Mesodermal cell (in vitro differentiated cells): ENCODE measurements around the gene OR12D1. TPM values are rescaled to one million over a fixed set of nuclear protein-coding genes. Genes with fewer than 3 reads are reported as not detected.
A peak's percentile ranks its signal among the peaks of the same experiment; 100 is the strongest.

Source experiments
- H3K27ac ChIP-seq: 2 replicates; pipeline ENCODE4 v1.7.0; 2013; ENCODE audit warnings: mild to moderate bottlenecking, low read depth, low read length, moderate library complexity; ENCODE audit not compliant: severe bottlenecking
- H3K36me3 ChIP-seq: 2 replicates; pipeline ENCODE4 v1.7.1; 2013; ENCODE audit warnings: mild to moderate bottlenecking, low read length, moderate library complexity; ENCODE audit not compliant: control insufficient read depth, insufficient read depth
- H3K4me1 ChIP-seq: one replicate; pipeline ENCODE4 v1.7.1; 2013; ENCODE audit warnings: mild to moderate bottlenecking, low read length; ENCODE audit not compliant: insufficient read depth, control insufficient read depth, poor library complexity, severe bottlenecking
- H3K4me3 ChIP-seq: 2 replicates; pipeline ENCODE4 v1.7.0; 2013; ENCODE audit warnings: low read length, control low read depth, mild to moderate bottlenecking; ENCODE audit not compliant: insufficient read depth, poor library complexity, severe bottlenecking; ENCODE audit errors: extremely low read depth
- H3K9me3 ChIP-seq: 2 replicates; pipeline ENCODE4 v1.7.1; 2013; ENCODE audit warnings: mild to moderate bottlenecking, low read length, moderate library complexity; ENCODE audit not compliant: control insufficient read depth
- WGBS, 2 experiments: methylation state at CpG; one replicate each; pipeline ENCODE4 v1.1.5; 2013; ENCODE audit warnings: missing lambda C conversion rate in 2 of 2; ENCODE audit not compliant: insufficient coverage in 2 of 2; 5-methylcytosine and 5-hydroxymethylcytosine counted together
- polyA plus RNA-seq, 2 experiments: library from polyadenylated mRNA; stranded (reverse); fragments of 50-300 nt; gene quantifications; one replicate each; pipeline ENCODE4 v1.2.3, GENCODE V29; 2013

OR12D1 gene
- polyA plus RNA-seq (2013, experiment 1 of 2), result not detected
- polyA plus RNA-seq (2013, experiment 2 of 2), result not detected

- H3K36me3 ChIP-seq, result no peaks in the 10 kb centered on the region
- H3K27ac ChIP-seq, result no peak within 1 kb of the TSS
- no peak within 1 kb of the TSS for H3K4me3 ChIP-seq
- peaks cover 5% of the 10 kb centered on the region for H3K4me1 ChIP-seq
- no peaks in the 10 kb centered on the region for H3K9me3 ChIP-seq
These were observed at the start of gene OR12D1 for GRCh38 chr6:29414588-29414987. Gene OR12D1, plus strand, starts transcription at chr6:29414928.

- WGBS, 2 experiments, result 85 to 100% methylated on average over 2 of the region's 3 CpGs
These were observed 46.0 kb upstream of the OR12D1 start, which contains the start of gene OR5V1 for GRCh38 chr6:29368765-29369164. Gene OR5V1, minus strand, starts transcription at chr6:29368865. Its CDS starts 12,670 bp downstream, at chr6:29356195.

DNA sequence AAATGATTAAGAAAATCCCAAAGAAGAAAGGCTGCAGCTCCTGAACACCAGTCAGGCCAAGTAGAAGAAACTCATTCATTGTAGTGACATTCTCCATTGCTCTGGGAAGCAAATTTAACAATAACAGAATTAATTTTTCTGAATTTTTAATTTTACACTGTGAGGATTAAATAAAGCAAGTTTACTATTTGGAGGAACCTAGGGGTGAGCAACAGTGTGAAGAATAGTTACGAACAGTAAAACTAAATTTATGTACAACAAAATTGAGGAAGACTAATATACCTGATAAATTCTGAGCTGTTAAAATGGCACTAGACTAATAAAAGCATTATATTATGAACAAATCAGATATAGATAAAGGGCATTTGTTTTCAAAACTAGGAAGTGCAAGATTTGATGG, 39.5 kb upstream of the OR12D1 start, which contains the start of gene OR12D3:
TSS of gene OR12D3 (minus strand) at position 101 of the 400 bp plus-strand sequence. CDS start at position 97, 4 bp downstream.
- Histone ChIP-seq H3K4me1 (no peaks in the 10 kb centered on the region), H3K9me3 (no peaks in the 10 kb centered on the region), H3K4me3 (no peak within 1 kb of the TSS), H3K27ac (no peak within 1 kb of the TSS), H3K36me3 (no peaks in the 10 kb centered on the region)
- WGBS, 2 experiments, result no CpG with 5 or more reads among the region's 1 CpG

More at GRCh38 chr6:29368765-29369164, 46.0 kb upstream of the OR12D1 start, which contains the start of gene OR5V1:
- Histone ChIP-seq H3K9me3 (no peaks in the 10 kb centered on the region), H3K4me1 (no peaks in the 10 kb centered on the region), H3K36me3 (no peaks in the 10 kb centered on the region), H3K4me3 (no peak within 1 kb of the TSS), H3K27ac (no peak within 1 kb of the TSS)

DNA sequence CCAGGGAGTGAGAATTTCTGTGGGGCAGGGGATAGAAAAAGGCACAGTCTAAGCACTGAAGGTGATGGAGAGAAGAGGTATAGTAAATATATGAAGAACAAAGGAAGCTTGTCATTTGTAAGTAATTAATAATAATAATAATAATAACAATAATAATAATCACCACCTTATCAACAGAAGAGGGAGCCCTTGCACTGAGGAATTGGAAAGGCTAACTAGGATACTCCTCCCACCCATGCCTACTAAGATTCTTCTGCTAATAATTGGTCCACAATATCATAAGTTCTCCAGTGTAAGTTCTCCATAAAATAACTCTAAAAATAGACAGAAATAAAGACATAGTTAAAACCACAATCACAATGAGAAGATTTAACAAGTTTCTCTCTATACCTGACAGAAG, 38.7 kb upstream of the OR12D1 start:
- no peaks in the 10 kb centered on the region for H3K4me1 ChIP-seq
- no peaks in the 10 kb centered on the region for H3K9me3 ChIP-seq

GRCh38 chr6:29388533-29388932, 26.2 kb upstream of the OR12D1 start:
- H3K36me3 ChIP-seq, result no peaks in the 10 kb centered on the region
- WGBS, 2 experiments, result 70 to 81% methylated on average over 3 of the region's 4 CpGs
- H3K4me1 ChIP-seq, result no peaks in the 10 kb centered on the region
- no peak overlapping the region for H3K4me3 ChIP-seq
- no peak overlapping the region for H3K27ac ChIP-seq
- no peaks in the 10 kb centered on the region for H3K9me3 ChIP-seq

More for the DNA sequence above, 38.7 kb upstream of the OR12D1 start:
- Histone ChIP-seq H3K27ac (no peak overlapping the region), H3K36me3 (no peaks in the 10 kb centered on the region), H3K4me3 (no peak overlapping the region)

- no peaks in the 10 kb centered on the region for H3K9me3 ChIP-seq
- H3K36me3 ChIP-seq, result no peaks in the 10 kb centered on the region
- H3K4me1 ChIP-seq, result no peaks in the 10 kb centered on the region
- H3K27ac ChIP-seq, result no peak within 1 kb of the TSS
- H3K4me3 ChIP-seq, result no peak within 1 kb of the TSS
These were observed 19.4 kb upstream of the OR12D1 start, which contains the start of gene OR12D2 for GRCh38 chr6:29395331-29395730. Gene OR12D2, plus strand, starts transcription at chr6:29395631. Its CDS starts 1,069 bp downstream, at chr6:29396700.

- Histone ChIP-seq H3K27ac (no peak overlapping the region), H3K4me1 (no peaks in the 10 kb centered on the region), H3K36me3 (no peaks in the 10 kb centered on the region), H3K4me3 (no peak overlapping the region), H3K9me3 (no peaks in the 10 kb centered on the region)
- no CpG with 5 or more reads among the region's 2 CpGs for WGBS, 2 experiments
These were observed 15.2 kb upstream of the OR12D1 start for GRCh38 chr6:29399525-29399924.

- H3K4me1 ChIP-seq, result no peaks in the 10 kb centered on the region
- no peaks in the 10 kb centered on the region for H3K36me3 ChIP-seq
- WGBS, 2 experiments, result 75 to 100% methylated on average over 1 of the region's 1 CpG
- no peak overlapping the region for H3K27ac ChIP-seq
- no peaks in the 10 kb centered on the region for H3K9me3 ChIP-seq
- no peak overlapping the region for H3K4me3 ChIP-seq
These were observed 10.9 kb upstream of the OR12D1 start for GRCh38 chr6:29403801-29404200.

DNA sequence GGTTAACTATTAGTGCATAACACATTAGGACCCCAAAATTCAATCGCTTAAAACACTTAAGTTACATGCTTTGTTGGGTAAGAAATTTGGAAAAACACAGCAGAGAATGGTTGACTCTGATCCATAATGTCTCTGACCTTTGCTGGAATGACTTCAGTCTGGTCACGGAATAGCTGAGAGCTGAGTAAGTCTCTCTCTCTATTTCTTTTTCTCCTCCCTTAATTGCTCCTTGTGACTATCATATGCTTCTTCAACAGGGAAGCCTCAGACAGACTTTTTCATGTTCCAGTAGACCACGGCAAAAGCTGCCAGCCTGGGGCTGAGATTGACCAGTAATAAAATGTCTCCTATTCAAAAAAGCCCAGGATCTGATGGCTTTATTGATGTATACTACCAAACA, 4.8 kb downstream of the OR12D1 start:
- Histone ChIP-seq H3K4me3 (no peak overlapping the region), H3K36me3 (no peaks in the 10 kb centered on the region), H3K4me1 (peaks cover 5% of the 10 kb centered on the region), H3K27ac (peak overlapping the region; percentile 30), H3K9me3 (no peaks in the 10 kb centered on the region)
- WGBS, 2 experiments, result 82 to 88% methylated on average over 1 of the region's 3 CpGs

DNA sequence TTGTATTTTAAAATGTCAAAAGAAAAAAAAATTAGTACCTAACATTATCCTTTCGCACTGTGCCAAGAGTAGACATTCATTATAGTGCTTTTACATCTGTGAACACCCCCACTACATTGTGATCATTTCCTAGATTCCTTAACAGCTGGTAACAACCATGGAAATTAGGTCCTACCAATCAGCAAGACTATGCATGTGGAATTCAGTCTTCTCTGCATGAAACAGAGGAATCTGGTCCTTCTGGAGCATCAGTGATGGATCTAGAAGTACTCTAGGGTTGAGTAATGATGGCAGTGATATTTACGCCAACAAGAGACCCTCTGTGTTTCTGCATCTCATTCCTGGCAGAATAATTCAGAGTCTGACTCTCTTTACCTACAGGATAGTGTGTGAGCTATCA, 9.4 kb downstream of the OR12D1 start:
- H3K36me3 ChIP-seq, result no peaks in the 10 kb centered on the region
- H3K4me3 ChIP-seq, result no peak overlapping the region
- no peak overlapping the region for H3K27ac ChIP-seq
- no peaks in the 10 kb centered on the region for H3K9me3 ChIP-seq
- no CpG with 5 or more reads among the region's 2 CpGs for WGBS, 2 experiments
- H3K4me1 ChIP-seq, result peaks cover 3% of the 10 kb centered on the region

DNA sequence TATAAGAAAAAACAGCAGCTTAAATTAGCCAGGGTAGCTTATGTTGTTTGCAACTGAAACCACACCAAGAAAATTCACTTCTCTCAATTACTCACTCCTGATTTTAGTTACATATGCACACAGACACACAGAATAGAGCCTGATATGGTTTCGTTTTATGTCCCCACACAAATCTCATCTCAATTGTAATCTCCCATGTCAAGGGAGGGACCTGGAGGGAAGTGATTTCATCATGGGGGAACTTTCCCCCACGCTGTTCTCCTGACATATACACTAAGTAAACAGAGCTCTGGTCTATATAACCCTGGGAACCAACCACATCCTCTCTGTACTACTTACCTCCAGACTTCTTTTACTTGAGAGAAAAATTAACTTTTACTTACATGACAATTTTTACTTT, 9.8 kb downstream of the OR12D1 start:
- H3K4me1 ChIP-seq, result no peaks in the 10 kb centered on the region
- no peaks in the 10 kb centered on the region for H3K9me3 ChIP-seq
- H3K36me3 ChIP-seq, result no peaks in the 10 kb centered on the region
- no peak overlapping the region for H3K4me3 ChIP-seq
- 100% methylated on average over 1 of the region's 2 CpGs; no CpG with 5 or more reads in 1 of the 2 experiments for WGBS, 2 experiments
- no peak overlapping the region for H3K27ac ChIP-seq
